ENCODE data around the gene EAF1. TPM values are rescaled to one million over a fixed set of nuclear protein-coding genes. Genes with fewer than 3 reads are reported as not detected.

The EAF1 gene
- total RNA-seq, 6 experiments from 2014 or later: 13.9 to 17.2 (median 15.8) TPM

DNA sequence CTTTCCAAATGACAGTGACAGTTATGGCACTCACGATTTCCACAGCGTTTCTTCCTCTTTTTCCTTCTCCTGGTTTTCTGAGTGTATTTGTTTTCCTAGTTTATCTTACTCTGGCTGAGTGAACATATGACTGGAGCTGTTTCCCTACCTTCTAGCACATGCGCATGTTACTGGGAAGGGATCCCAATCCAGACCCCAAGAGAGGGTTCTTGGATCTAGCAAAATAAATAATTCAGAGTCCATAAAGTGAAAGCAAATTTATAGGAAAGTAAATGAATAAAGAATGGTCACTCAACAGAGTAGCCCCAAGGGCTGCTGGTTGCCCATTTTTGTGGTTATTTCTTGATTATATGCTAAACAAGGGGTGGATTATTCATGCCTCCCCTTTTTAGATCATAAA, 23.9 kb upstream of the EAF1 start:
- Mint-ChIP-seq H3K27ac (no peak overlapping the region), H3K4me1 (ENCODE audit: low read depth) (no peaks in the 10 kb centered on the region), H3K4me3 (no peak overlapping the region), H3K9me3 (no peaks in the 10 kb centered on the region), H3K27me3 (ENCODE audit: insufficient read depth) (peaks cover 1% of the 10 kb centered on the region), H3K36me3 (ENCODE audit: low read depth) (no peaks in the 10 kb centered on the region)
- TF ChIP-seq, protein P1, sequence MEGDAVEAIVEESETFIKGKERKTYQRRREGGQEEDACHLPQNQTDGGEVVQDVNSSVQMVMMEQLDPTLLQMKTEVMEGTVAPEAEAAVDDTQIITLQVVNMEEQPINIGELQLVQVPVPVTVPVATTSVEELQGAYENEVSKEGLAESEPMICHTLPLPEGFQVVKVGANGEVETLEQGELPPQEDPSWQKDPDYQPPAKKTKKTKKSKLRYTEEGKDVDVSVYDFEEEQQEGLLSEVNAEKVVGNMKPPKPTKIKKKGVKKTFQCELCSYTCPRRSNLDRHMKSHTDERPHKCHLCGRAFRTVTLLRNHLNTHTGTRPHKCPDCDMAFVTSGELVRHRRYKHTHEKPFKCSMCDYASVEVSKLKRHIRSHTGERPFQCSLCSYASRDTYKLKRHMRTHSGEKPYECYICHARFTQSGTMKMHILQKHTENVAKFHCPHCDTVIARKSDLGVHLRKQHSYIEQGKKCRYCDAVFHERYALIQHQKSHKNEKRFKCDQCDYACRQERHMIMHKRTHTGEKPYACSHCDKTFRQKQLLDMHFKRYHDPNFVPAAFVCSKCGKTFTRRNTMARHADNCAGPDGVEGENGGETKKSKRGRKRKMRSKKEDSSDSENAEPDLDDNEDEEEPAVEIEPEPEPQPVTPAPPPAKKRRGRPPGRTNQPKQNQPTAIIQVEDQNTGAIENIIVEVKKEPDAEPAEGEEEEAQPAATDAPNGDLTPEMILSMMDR (IDR thresholded peaks at IDR 0.05): no peak
- no peak for DNase-seq

- no peaks in the 10 kb centered on the region for H3K9me3 Mint-ChIP-seq
- peaks cover 1% of the 10 kb centered on the region for H3K27me3 Mint-ChIP-seq (ENCODE audit: insufficient read depth)
- no peaks in the 10 kb centered on the region for H3K36me3 Mint-ChIP-seq (ENCODE audit: low read depth)
- H3K4me1 Mint-ChIP-seq (ENCODE audit: low read depth): no peaks in the 10 kb centered on the region
- TF ChIP-seq, protein P1 (IDR thresholded peaks at IDR 0.05): no peak
- no peak overlapping the region for H3K4me3 Mint-ChIP-seq
- H3K27ac Mint-ChIP-seq: no peak overlapping the region
- DNase-seq: no peak
Measured at GRCh38 chr3:15403965-15404364, 23.4 kb upstream of the EAF1 start.

- Mint-ChIP-seq H3K4me1 (ENCODE audit: low read depth) (no peaks in the 10 kb centered on the region), H3K27me3 (ENCODE audit: insufficient read depth) (no peaks in the 10 kb centered on the region; the same call in none of the 2 replicates), H3K27ac (no peak overlapping the region), H3K36me3 (ENCODE audit: low read depth) (no peaks in the 10 kb centered on the region), H3K4me3 (no peak overlapping the region), H3K9me3 (no peaks in the 10 kb centered on the region)
- TF ChIP-seq, protein P1 (IDR thresholded peaks at IDR 0.05): no peak
- DNase-seq: no peak
Measured at GRCh38 chr3:15404767-15405166, 22.6 kb upstream of the EAF1 start.

- Mint-ChIP-seq H3K4me1 (ENCODE audit: low read depth) (no peaks in the 10 kb centered on the region), H3K4me3 (no peak overlapping the region), H3K9me3 (no peaks in the 10 kb centered on the region), H3K27ac (no peak overlapping the region), H3K36me3 (ENCODE audit: low read depth) (no peaks in the 10 kb centered on the region), H3K27me3 (ENCODE audit: insufficient read depth) (no peaks in the 10 kb centered on the region; the same call in none of the 2 replicates)
- peak; percentile 61 for DNase-seq
- TF ChIP-seq, protein P1 (IDR thresholded peaks at IDR 0.05): peak; percentile 89
Measured at GRCh38 chr3:15405448-15406050, 21.8 kb upstream of the EAF1 start.

DNA sequence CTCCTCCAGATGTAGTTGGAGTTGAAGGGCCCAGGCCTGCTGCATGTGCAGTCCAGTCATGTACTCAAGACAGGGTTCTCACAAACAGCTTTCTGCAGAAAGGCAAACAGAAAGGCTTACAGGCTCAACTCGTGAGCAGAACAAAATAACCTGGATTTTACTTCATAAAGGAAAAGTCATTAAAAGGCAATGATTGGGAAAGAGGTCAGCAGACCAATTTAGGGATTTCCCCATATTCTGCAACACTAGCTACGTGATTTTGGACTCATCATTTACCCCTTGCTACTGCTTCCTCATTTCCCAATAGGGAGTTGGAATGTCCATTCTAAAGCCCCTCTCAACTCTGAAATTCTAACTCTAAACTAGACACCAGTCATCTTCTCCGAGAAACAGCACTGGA, 18.2 kb upstream of the EAF1 start:
- H3K9me3 Mint-ChIP-seq: no peaks in the 10 kb centered on the region
- no peak overlapping the region for H3K4me3 Mint-ChIP-seq
- no peak for DNase-seq
- no peaks in the 10 kb centered on the region for H3K36me3 Mint-ChIP-seq (ENCODE audit: low read depth)
- no peaks in the 10 kb centered on the region for H3K27me3 Mint-ChIP-seq (ENCODE audit: insufficient read depth)
- H3K4me1 Mint-ChIP-seq (ENCODE audit: low read depth): no peaks in the 10 kb centered on the region
- no peak overlapping the region for H3K27ac Mint-ChIP-seq
- TF ChIP-seq, protein P1 (IDR thresholded peaks at IDR 0.05): no peak

Data from HFFc6 (cell line).